GM19193 (cell line): ENCODE measurements around the gene MRPL53.

Experiments used
- POLR2A ChIP-seq: IDR thresholded peaks from 4 replicates; pipeline ENCODE4 v1.6.1; 2011; ENCODE audit not compliant: insufficient read depth, insufficient read length; ENCODE audit errors: extremely low read depth

MRPL53 gene

DNA sequence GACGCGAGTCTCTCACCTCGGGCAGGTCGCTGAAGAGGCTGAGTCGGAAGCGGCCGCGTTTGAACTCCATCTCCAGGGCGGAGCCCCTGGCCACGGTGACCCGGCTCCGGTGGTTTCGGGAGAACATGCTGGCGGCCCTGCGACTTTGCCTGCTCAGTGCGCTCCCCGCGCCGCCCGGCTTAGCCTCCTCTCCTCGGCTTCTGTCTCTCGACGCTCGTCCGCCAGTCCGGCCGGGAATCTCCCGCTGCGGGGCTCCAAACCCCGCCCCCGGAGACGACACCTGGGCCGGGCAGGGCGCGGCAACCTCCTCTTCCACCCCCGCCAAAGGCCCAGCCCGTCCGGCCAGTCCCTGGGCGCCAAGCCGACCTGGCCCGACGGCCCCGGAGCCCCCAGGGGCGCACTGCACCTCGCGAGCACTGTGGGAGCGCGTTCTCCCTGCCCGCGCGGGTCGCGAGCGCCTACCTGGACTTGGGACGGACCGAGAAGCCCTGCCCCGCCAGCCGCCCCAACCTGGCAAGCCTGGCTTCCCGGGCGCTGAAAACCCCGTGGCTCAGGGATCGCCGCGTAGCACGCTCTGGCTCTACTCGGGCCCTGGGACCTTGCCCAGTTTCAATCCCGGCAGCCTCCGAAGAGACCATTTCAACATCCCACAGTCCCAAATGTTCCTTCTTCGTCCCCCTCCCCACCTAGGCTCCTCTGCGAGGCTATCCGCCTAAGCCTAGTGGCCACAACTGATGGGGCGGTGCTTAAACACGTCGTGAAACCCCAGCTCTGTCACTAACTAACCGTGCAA lies 30.6 kb downstream of the MRPL53 start, which contains the start of gene RTKN:
TSS of gene RTKN (minus strand) at position 248 of the 793 bp plus-strand sequence. CDS start at position 127, 121 bp downstream.
- TF ChIP-seq POLR2A, result peak; percentile 54

DNA sequence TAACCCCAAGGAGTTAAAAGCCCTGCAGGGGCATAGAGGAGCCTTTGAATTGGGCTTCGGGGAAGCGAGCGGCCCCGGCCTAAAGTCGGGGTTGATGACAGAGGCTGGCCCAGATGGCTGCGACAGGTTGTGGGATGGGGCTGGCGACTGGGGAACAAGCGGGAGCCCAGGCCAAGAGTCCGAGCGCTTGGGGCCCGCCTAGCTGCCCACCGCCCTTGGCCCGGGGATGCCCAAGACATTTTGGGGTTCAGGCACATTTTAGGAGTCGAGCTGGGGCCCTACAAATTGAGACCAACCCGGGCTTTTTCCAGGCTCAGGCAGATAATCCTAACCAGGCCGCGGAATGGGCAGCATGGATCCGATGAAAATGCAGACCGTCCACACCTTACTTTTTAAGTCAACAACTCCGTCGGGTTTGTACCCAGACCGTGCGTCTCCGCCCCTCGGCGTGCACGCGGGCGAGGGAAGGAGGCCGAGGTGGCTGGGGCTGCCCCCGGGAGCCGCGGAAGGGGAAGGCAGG lies 31.2 kb downstream of the MRPL53 start:
- TF ChIP-seq POLR2A, result no peak

DNA sequence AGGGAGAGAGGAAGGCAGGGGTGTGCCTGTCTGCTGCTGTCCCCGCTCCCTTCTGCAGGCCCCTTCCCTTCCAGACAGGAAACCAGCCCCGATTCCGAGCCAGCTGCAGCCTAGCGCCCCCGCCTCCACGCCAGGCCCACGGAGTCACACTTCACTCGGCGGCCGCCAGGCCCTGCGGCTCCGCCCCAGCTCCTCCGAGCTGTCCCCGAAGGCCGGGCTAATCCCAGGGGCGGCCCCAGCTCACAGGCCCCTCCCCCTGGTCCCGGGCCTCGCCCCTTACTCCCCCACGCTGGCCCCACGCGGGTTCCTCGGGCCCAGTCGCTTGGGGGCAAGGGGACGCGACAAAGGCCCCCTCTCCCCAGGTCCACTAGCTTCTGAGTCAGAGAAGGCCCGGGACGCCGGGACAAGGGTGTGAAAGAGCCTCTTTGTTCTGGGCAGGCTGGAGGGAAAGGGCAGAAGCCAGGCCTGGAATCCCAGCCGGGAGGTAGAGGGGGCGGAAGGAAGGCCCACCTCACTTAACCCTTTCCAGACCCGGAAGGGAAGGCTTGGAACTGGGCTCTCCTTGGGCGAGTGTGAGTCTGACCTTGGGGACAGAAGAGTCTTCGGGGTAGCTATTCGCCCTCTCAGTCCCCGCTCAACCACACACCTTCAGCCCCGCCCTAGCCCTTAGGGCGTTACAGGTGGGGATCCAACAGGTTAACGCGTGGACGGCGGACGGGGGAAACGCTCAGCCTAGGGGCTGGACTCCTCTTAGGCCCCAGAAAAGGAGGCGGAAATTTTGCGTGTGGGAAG lies 31.9 kb downstream of the MRPL53 start:
- TF ChIP-seq POLR2A, result peak; percentile 55

DNA sequence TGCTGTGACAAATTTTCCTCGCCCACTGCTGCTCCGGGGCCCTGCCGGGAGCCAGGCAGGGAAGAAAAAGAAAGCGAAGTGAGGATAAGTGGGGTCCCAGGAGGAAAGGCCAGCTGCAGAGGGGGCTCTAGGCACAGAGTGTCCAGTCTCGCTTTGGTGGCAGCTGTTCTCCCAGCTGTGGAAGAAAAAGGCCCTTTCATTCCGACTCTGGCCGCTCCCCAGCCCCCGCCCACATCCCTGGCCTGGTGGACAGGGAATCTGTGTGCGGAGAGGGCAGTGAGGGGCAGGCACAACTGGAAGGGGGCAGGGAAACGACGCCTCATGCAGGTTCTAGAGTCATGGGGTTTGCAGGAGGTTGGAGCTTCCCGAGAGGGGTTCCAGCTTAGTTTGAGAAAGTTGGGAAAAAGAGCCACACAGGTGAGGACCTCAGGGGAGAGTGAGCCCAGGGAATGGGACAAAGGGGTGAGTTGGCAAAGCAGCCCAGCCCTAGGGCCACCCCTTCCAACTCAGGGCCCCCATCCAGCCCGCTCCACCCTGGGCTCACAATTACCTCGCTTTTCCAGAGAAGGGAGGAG lies 32.6 kb downstream of the MRPL53 start:
- no peak for TF ChIP-seq POLR2A

DNA sequence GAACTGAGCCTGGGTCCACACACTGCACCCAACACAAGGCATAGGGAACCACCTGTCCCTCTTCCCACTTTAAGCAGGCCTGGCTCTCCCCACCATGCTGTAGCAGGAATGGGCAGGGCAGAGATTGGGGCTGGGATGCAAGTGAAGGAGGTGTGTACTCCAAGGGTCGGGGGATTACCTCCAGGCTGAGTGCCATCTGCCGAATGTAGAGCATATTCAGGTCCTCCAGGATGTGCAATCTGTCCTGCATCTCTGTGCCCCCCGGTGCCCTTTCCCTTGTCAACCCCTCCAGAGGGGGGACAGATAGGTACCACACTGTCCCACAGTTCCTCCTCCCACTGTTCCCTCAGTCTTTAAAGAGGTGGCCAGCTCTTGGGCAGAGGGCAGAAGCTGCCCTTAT lies 33.1 kb downstream of the MRPL53 start:
- no peak for TF ChIP-seq POLR2A

DNA sequence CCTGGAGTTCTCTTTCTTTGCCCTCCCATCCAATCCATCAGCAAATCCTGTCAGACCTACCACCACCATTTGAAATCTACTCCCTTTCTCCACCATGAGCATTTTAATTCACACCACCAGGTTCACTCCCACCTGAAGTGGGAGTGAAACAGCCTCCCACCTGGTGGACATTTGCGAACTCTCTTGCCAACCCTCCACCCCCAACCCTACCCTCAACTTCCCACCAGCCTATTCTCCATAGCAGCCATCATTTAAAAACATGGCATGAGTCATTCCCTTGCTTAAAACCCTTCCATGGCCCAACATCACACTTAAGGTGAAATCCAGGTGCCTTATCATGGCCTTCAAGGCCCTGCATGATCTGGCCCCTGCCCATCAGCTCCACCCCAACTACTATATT lies 34.2 kb downstream of the MRPL53 start:
- TF ChIP-seq POLR2A, result no peak

GRCh38 chr2:74436848-74437695 lies 35.4 kb downstream of the MRPL53 start:
- no peak for TF ChIP-seq POLR2A

DNA sequence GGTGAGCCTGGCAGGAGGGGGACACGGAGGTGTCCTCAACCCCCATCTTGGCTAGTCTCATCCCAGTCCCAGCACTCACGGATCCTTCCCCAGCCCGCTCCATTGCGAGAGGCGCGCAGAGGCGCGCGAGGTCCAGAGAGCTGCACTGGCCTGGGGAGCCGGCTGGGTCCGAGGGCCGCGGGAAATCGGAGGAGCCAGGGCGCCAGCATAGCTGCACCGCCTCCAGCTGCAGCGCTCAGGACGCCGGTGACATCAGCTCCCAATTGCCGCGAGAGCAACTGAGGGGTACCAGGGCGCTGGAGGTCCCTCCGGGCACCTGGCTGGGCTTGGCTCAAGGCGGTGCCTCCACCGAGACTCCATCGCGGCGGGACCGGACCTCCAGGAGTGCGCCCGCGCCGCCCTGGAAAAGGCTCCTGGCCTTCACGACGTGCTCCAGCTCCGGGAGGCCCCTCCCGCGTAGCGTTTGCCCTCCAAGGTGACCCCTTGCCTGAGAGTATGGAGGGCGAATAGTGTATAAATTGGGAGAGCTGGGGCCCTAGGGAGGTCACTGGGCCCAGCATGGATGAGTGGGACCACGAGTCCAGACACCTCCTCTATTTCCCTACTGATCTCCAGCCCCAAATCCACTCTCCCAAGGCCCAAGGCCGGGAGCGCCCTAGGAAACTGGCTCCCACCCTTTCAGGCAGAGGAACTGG lies 36.2 kb downstream of the MRPL53 start:
- no peak for TF ChIP-seq POLR2A

DNA sequence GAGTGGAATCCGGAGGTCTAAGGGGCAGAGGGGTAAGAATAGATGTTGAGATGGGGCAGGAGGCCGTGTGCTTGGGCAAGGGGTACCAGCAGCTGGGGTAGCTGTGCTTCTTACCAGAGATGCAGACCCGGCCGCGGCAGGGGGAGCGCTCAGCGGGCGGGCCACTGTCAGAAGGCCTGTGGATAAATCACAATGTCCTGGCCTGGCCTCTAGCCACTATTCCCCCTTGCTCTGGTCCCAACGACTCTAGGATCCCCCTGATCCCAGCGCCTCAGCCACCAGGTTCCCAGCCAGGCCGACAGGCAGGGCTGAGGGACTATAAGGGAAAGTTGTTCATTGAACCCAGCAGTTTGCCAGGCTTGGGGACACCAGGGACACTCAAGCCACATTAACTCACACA lies 42.0 kb downstream of the MRPL53 start:
- TF ChIP-seq POLR2A, result no peak

DNA sequence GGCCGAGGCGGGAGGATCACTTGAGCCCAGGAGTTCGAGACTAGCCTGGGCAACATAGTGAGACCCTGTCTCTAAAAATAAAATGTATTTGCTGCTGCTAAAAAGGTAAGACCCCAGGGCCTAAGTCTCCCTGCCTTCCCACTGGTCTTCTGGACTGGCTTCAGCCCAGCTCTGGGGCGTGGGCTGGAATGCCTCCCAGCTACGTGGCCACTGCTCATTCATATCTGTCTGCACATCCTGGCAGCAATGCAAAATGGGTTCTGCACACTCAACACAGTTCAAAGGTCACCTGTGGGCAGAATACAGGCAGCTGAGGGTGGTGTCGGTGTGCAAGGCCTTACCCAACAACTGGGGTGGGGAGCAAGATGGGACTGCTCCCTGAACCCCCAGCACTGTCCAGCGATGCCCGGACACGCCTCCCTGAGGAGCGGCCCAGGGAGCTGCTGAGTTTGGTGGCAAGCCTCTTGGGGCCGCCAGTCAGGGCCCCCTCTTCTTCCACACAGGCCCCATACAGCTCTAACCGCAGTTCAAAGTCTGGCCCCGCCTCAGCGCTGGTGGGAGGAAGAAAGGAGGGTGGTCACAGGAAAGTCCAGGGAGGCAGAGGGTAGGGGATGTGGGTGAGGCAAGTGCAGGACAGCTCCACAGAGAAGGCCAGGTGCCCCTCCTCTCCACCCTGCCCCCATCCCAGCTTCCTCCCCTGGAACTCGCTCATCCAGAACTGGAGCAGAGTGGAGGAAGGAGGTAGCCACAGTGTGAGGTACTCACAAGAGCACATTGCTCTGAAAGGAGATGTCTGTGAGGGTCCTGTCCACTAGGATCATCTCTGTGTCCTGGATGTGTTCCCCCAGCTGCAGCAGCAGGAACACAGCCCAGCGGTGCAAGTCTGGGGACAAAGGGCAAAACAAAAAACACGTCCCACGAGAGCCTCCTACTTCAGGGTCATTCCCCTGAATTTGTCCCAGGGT lies 42.7 kb downstream of the MRPL53 start:
- TF ChIP-seq POLR2A, result no peak

DNA sequence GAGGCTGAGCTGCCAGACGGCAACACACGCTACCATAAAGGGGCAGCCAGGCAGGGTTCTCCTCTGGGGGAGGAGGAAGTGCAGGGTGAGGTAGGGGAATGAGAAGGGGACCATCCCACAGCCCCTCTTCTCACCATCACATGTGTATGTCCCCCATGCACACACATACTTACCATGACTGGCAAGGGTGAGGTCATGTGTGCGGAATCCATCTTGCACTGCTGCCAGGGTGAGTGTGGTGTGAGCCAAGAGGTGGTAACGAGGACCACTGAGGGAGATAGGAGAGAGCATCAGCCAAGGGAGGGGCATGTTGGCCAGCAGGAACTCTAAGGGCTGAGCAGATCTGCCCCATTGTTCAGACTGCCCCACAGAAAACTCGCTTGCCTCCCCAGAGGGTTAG lies 43.8 kb downstream of the MRPL53 start:
- no peak for TF ChIP-seq POLR2A

DNA sequence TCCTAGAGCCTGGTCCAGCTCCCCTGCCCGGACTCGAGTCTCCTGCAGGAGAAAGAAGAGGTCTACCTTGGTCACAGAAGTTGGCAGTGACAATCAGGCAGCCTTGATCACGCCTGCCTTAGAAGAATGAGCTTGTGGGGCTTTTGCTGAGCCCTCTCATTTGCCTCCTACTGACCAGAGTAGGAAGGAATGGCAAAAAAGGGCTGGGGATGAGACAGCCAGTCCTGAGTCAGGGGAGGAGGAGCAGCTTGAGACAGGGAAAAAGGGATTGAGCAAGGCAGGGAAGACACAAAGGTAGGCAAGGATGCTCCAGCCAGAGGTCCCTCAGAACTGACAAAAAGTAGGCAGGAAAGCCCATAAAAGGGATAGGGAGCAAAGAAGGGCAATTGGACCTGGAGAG lies 44.9 kb downstream of the MRPL53 start:
- TF ChIP-seq POLR2A, result no peak
